Keratinocyte (primary cell): ENCODE measurements around the gene SYS1. TPM values are rescaled to one million over a fixed set of nuclear protein-coding genes. Genes with fewer than 3 reads are reported as not detected.

Experiments used
- DNase-seq: peaks from one replicate; pipeline ENCODE4 v3.0.0-alpha.2; 2011; ENCODE audit warnings: low read depth, missing footprints, low spot score
- FAIRE-seq: peaks from 2 replicates; lab custom pipeline; 2011; peaks lifted over from hg19 to GRCh38; lab: Jason Lieb, UNC
- H2AFZ ChIP-seq: 2 replicates; pipeline ENCODE4 v1.6.0; 2012; ENCODE audit warnings: low read length, control low read depth, inconsistent platforms; ENCODE audit not compliant: control insufficient read depth
- H3K27ac ChIP-seq: 2 replicates; pipeline ENCODE4 v1.5.1; 2011; ENCODE audit warnings: low read length; ENCODE audit not compliant: control insufficient read depth, insufficient read depth
- H3K27me3 ChIP-seq: 3 replicates; pipeline ENCODE4 v1.6.0; 2011; ENCODE audit warnings: low read length; ENCODE audit not compliant: control insufficient read depth, insufficient read depth; ENCODE audit errors: extremely low read depth
- H3K36me3 ChIP-seq, 2 experiments: 2 replicates in 1 of 2; 3 replicates in 1 of 2; pipeline ENCODE4 v1.5.1; 2011; ENCODE audit warnings: low read length in 2 of 2, mild to moderate bottlenecking in 1 of 2; ENCODE audit not compliant: control insufficient read depth in 2 of 2, insufficient read depth in 2 of 2; ENCODE audit errors: extremely low read depth in 1 of 2
- H3K4me1 ChIP-seq: 3 replicates; pipeline ENCODE4 v1.5.1; 2011; ENCODE audit warnings: low read length; ENCODE audit not compliant: control insufficient read depth, insufficient read depth; ENCODE audit errors: extremely low read depth
- H3K4me2 ChIP-seq: 3 replicates; pipeline ENCODE4 v1.6.0; 2011; ENCODE audit warnings: low read depth, low read length; ENCODE audit not compliant: control insufficient read depth, insufficient read depth; ENCODE audit errors: extremely low read depth
- H3K4me3 ChIP-seq, 3 experiments: fragments of 200-600 bp in 1 of 3; sonication (generic) in 1 of 3; 2 replicates in 2 of 3; 3 replicates in 1 of 3; pipeline ENCODE4 v1.5.1; 2011 to 2016; ENCODE audit warnings: low read length in 3 of 3, mild to moderate bottlenecking in 3 of 3, control low read depth in 2 of 3, inconsistent platforms in 1 of 3, low read depth in 1 of 3, mixed read lengths in 1 of 3, mixed run types in 1 of 3, moderate library complexity in 1 of 3; ENCODE audit not compliant: control insufficient read depth in 2 of 3, insufficient read depth in 2 of 3; ENCODE audit errors: extremely low read depth in 1 of 3
- H3K79me2 ChIP-seq: 2 replicates; pipeline ENCODE4 v1.6.0; 2012; ENCODE audit warnings: low read length; ENCODE audit not compliant: control insufficient read depth, insufficient read depth
- H3K9ac ChIP-seq: 3 replicates; pipeline ENCODE4 v1.6.0; 2011; ENCODE audit warnings: low read length; ENCODE audit not compliant: control insufficient read depth, insufficient read depth; ENCODE audit errors: extremely low read depth
- H3K9me1 ChIP-seq: 3 replicates; pipeline ENCODE4 v1.6.0; 2011; ENCODE audit warnings: low read length; ENCODE audit not compliant: control insufficient read depth, insufficient read depth; ENCODE audit errors: extremely low read depth
- H3K9me3 ChIP-seq: 2 replicates; pipeline ENCODE4 v1.5.1; 2012; ENCODE audit warnings: low read depth, low read length; ENCODE audit not compliant: control insufficient read depth
- H4K20me1 ChIP-seq: 3 replicates; pipeline ENCODE4 v1.6.0; 2011; ENCODE audit warnings: low read length; ENCODE audit not compliant: control insufficient read depth, insufficient read depth; ENCODE audit errors: extremely low read depth
- EZH2 ChIP-seq: IDR thresholded peaks from one replicate; pipeline ENCODE4 v1.6.1; 2012; ENCODE audit warnings: inconsistent platforms, mild to moderate bottlenecking, low read length, moderate library complexity
- dilution Hi-C: fragments of 300-500 bp; cut with MboI; formaldehyde crosslinking; loops from one replicate; pipeline ENCODE4 v1.7.0; 2020; ENCODE audit warnings: low sequenced_read_pairs; ENCODE audit not compliant: extremely low pct_ligation_motif_present
- polyA plus RNA-seq, 5 experiments: library from polyadenylated mRNA; depleted of rRNA in 3 of 5; stranded (reverse) in 3 of 5; stranded (forward) in 1 of 5; unstranded in 1 of 5; fragments of >200 nt; gene quantifications; 1 replicate in 1 of 5; 2 replicates in 3 of 5; 3 replicates in 1 of 5; pipeline versions ENCODE4 v1.2.1 to v1.2.3, GENCODE V29; 2011 to 2012; ENCODE audit warnings: missing spikeins in 2 of 5, low read depth in 1 of 5, low replicate concordance in 1 of 5
- TF ChIP-seq, protein P1 (sequence below), 3 experiments: IDR thresholded peaks in 1 of 3; conservative IDR thresholded peaks in 1 of 3; optimal IDR thresholded peaks in 1 of 3; 2 replicates in 2 of 3; 3 replicates in 1 of 3; pipeline versions ENCODE3 to v1.5.1; 2011; ENCODE audit warnings: low read length in 3 of 3, mild to moderate bottlenecking in 3 of 3, moderate library complexity in 2 of 3, control low read depth in 1 of 3, inconsistent platforms in 1 of 3; ENCODE audit not compliant: insufficient read depth in 2 of 3; ENCODE audit errors: extremely low read depth in 1 of 3

Gene SYS1
- polyA plus RNA-seq, 1 donor (not counting 4 experiments of a cell fraction or from before 2014, with no cell fraction given), result 16.8 TPM

DNA sequence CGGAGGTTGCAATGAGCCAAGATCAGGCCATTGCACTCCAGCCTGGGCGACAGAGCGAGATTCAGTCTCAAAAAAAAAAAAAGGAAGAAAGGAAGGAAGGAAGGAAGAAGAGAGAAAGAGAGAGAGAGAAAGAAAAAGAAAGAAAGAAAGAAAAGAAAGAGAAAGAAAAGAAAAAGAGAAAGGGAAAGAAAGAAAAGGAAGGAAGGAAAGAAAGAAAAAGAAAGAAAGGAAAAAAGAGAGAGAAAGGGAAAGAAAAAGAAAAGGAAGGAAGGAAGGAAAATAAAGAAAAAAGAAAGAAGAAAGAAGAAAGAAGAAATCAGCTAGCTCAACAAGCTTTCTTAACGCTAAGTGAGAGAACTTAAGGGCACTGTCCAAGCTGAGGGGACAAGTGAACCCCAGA, 47.3 kb upstream of the SYS1 start:
- Histone ChIP-seq H3K9ac (no peak overlapping the region), H3K9me3 (no peaks in the 10 kb centered on the region), H3K27me3 (peaks cover 15% of the 10 kb centered on the region), H3K36me3 (no peaks in the 10 kb centered on the region), H2AFZ (no peak overlapping the region), H4K20me1 (no peaks in the 10 kb centered on the region), H3K4me3 (no peak overlapping the region), H3K9me1 (no peaks in the 10 kb centered on the region), H3K27ac (no peak overlapping the region), H3K4me1 (peaks cover 7% of the 10 kb centered on the region), H3K79me2 (no peaks in the 10 kb centered on the region), H3K4me2 (no peak overlapping the region)
- FAIRE-seq, result no peak
- no peak for TF ChIP-seq EZH2
- TF ChIP-seq, protein P1, sequence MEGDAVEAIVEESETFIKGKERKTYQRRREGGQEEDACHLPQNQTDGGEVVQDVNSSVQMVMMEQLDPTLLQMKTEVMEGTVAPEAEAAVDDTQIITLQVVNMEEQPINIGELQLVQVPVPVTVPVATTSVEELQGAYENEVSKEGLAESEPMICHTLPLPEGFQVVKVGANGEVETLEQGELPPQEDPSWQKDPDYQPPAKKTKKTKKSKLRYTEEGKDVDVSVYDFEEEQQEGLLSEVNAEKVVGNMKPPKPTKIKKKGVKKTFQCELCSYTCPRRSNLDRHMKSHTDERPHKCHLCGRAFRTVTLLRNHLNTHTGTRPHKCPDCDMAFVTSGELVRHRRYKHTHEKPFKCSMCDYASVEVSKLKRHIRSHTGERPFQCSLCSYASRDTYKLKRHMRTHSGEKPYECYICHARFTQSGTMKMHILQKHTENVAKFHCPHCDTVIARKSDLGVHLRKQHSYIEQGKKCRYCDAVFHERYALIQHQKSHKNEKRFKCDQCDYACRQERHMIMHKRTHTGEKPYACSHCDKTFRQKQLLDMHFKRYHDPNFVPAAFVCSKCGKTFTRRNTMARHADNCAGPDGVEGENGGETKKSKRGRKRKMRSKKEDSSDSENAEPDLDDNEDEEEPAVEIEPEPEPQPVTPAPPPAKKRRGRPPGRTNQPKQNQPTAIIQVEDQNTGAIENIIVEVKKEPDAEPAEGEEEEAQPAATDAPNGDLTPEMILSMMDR (optimal IDR thresholded peaks at IDR 0.05 in 1 of 3, IDR thresholded peaks at IDR 0.05 in 1 of 3, conservative IDR thresholded peaks at IDR 0.05 in 1 of 3; ENCODE audit: extremely low read depth in 1 of 3, insufficient read depth in 2 of 3, low read length in 3 of 3), result no peak
- dilution Hi-C loops, result no loop called here
- DNase-seq, result no peak

DNA sequence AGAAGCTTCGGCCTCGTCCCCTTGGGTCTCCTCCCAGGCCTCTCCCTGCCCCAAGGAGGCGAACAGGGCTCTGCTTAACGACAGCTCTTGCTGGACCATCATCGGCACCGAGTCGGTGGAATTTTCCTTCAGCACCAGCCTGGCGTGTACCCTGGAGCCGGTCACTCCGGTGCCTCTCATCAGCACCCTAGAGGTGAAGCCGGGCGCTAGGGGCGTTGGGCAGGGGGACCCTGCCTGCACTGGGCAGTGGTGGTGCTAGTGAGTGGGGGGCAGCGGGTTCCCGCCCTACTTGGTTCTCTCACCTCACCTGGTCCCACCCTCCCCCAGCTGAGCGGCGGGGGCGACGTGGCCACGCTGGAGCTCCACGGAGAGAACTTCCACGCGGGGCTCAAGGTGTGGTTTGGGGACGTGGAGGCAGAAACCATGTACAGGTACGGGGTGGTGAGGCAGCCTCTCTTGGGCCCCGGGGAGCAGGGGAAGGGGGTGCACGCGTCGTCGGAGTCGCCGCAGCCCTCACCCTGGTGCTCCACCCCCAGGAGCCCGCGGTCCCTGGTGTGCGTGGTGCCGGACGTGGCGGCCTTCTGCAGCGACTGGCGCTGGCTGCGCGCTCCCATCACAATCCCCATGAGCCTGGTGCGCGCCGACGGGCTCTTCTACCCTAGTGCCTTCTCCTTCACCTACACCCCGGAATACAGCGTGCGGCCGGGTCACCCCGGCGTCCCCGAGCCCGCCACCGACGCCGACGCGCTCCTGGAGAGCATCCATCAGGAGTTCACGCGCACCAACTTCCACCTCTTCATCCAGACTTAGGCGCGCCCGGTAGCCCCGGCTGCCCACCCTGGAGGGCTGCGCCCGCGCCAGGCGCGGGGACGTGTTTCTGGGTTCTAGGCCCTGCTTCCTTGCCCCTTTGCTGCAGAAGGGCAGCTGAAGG, 46.5 kb upstream of the SYS1 start:
- TF ChIP-seq EZH2, result no peak
- TF ChIP-seq, protein P1 (optimal IDR thresholded peaks at IDR 0.05 in 1 of 3, IDR thresholded peaks at IDR 0.05 in 1 of 3, conservative IDR thresholded peaks at IDR 0.05 in 1 of 3; ENCODE audit: extremely low read depth in 1 of 3, insufficient read depth in 2 of 3, low read length in 3 of 3), result no peak
- Histone ChIP-seq H3K9ac (no peak overlapping the region), H3K4me3 (no peak overlapping the region), H2AFZ (no peak overlapping the region), H3K36me3 (no peaks in the 10 kb centered on the region), H3K27ac (no peak overlapping the region), H3K4me2 (no peak overlapping the region), H3K9me3 (no peaks in the 10 kb centered on the region), H3K9me1 (no peaks in the 10 kb centered on the region), H3K79me2 (no peaks in the 10 kb centered on the region), H4K20me1 (no peaks in the 10 kb centered on the region), H3K4me1 (peaks cover 7% of the 10 kb centered on the region), H3K27me3 (peaks cover 15% of the 10 kb centered on the region)
- dilution Hi-C loops, result no loop called here
- DNase-seq (no peak), FAIRE-seq (no peak)
